Left hindlimb (tissue), 1 donor: ENCODE data around the gene ACTG1.

Source experiments
- DNase-seq: peaks from one replicate; pipeline ENCODE4 v3.0.0-alpha.2; 2018

Gene ACTG1

GRCh38 chr17:81478119-81478518, 34.5 kb downstream of the ACTG1 start:
- DNase-seq: no peak

- no peak for DNase-seq
These were observed 35.4 kb downstream of the ACTG1 start for GRCh38 chr17:81477173-81477572.

GRCh38 chr17:81476635-81477034, 36.0 kb downstream of the ACTG1 start:
- no peak for DNase-seq

- no peak for DNase-seq
These were observed 36.5 kb downstream of the ACTG1 start for GRCh38 chr17:81476097-81476496.

- no peak for DNase-seq
These were observed 37.6 kb downstream of the ACTG1 start for GRCh38 chr17:81474958-81475357.

- DNase-seq: no peak
These were observed 39.6 kb downstream of the ACTG1 start for GRCh38 chr17:81473019-81473418.

- peak; percentile 95 for DNase-seq
These were observed 40.7 kb downstream of the ACTG1 start for GRCh38 chr17:81471818-81472456.

- no peak for DNase-seq
These were observed 41.4 kb downstream of the ACTG1 start for GRCh38 chr17:81470944-81471817.

GRCh38 chr17:81470270-81470943, 42.2 kb downstream of the ACTG1 start:
- DNase-seq: no peak

GRCh38 chr17:81469266-81469665, 43.3 kb downstream of the ACTG1 start:
- DNase-seq: no peak

GRCh38 chr17:81468770-81469121, 43.9 kb downstream of the ACTG1 start:
- DNase-seq: no peak

GRCh38 chr17:81468111-81468769, 44.4 kb downstream of the ACTG1 start:
- DNase-seq: no peak

GRCh38 chr17:81466564-81467472, 45.8 kb downstream of the ACTG1 start:
- no peak for DNase-seq

- no peak for DNase-seq
These were observed 46.7 kb downstream of the ACTG1 start for GRCh38 chr17:81465910-81466309.

GRCh38 chr17:81464586-81464985, 48.0 kb downstream of the ACTG1 start:
- DNase-seq: no peak

- DNase-seq: no peak
These were observed 49.1 kb downstream of the ACTG1 start for GRCh38 chr17:81463506-81463905.

GRCh38 chr17:81462506-81463125, 50.0 kb downstream of the ACTG1 start:
- no peak for DNase-seq

- DNase-seq: no peak
These were observed 50.7 kb downstream of the ACTG1 start for GRCh38 chr17:81461607-81462500.

GRCh38 chr17:81460856-81461460, 51.6 kb downstream of the ACTG1 start:
- DNase-seq: no peak
